Duodenal mucosa (tissue), 2 donors: ENCODE data around the gene GNAI1.

Source experiments
- H3K27ac ChIP-seq: one replicate; pipeline ENCODE4 v1.7.0; 2013; ENCODE audit warnings: low read depth, low read length
- H3K27me3 ChIP-seq, 2 donors: one replicate each; pipeline ENCODE4 v1.7.0; 2013; ENCODE audit warnings: low read length in 2 of 2, control low read depth in 1 of 2; ENCODE audit not compliant: insufficient read depth in 2 of 2, control insufficient read depth in 1 of 2
- H3K36me3 ChIP-seq, 2 donors: one replicate each; pipeline ENCODE4 v1.7.0; 2013; ENCODE audit warnings: low read length in 2 of 2, control low read depth in 1 of 2; ENCODE audit not compliant: insufficient read depth in 2 of 2, control insufficient read depth in 1 of 2
- H3K4me1 ChIP-seq, 2 donors: one replicate each; pipeline ENCODE4 v1.7.0; 2013; ENCODE audit warnings: low read length in 2 of 2, control low read depth in 1 of 2; ENCODE audit not compliant: insufficient read depth in 2 of 2, control insufficient read depth in 1 of 2
- H3K4me3 ChIP-seq, 2 donors: one replicate each; pipeline ENCODE4 v1.7.0; 2013; ENCODE audit warnings: low read length in 2 of 2, low read depth in 1 of 2
- H3K9ac ChIP-seq, 2 donors: one replicate each; pipeline ENCODE4 v1.7.0; 2013; ENCODE audit warnings: low read length in 2 of 2, low read depth in 1 of 2
- H3K9me3 ChIP-seq, 2 donors: one replicate each; pipeline ENCODE4 v1.7.0; 2013; ENCODE audit warnings: low read length in 2 of 2, control low read depth in 1 of 2; ENCODE audit not compliant: control insufficient read depth in 1 of 2

The GNAI1 gene

DNA sequence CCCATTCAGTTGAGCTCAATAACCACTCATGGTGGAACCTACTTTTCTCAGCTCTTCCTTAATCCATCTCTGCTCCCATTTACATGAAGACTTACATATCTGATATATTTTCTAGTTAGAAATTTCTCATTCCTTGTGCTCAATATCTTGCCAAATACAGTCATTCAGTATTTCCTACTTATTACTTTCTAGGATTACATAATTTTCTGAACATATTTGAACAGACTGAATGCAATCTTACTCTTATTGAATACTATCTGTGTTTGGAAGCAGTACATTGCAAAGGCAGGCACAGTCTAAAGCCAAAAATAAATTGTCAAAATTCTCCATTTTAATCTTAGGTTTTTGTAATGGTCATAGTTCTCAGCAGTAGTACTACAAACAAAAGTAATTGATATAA, 126.0 kb downstream of the GNAI1 start:
- Histone ChIP-seq H3K27me3 (no peaks in the 10 kb centered on the region), H3K9me3 (no peaks in the 10 kb centered on the region), H3K27ac (no peak overlapping the region), H3K4me1 (no peaks in the 10 kb centered on the region), H3K4me3 (no peak overlapping the region), H3K36me3 (no peaks in the 10 kb centered on the region), H3K9ac (no peak overlapping the region)

DNA sequence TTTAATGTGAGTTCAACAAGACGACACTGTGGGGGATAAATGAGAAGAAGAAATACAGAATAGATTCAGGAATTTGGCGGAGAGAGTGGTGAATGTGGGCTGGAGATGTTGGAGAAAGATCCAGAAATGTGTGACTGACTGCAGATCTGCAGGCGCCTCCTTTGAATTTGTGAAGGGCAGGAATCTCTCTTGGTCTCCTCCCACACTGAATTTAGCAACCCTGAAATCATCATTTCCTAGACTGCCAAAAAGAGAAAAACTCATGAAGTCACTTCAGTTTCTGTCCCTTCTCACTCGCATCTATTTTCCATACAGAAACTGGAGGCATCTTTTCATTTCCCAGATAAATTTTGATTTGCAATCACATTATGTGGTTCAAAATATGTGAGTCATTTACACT, 128.7 kb downstream of the GNAI1 start:
- H3K36me3 ChIP-seq, result no peaks in the 10 kb centered on the region
- no peak overlapping the region for H3K4me3 ChIP-seq
- H3K9ac ChIP-seq, result no peak overlapping the region
- H3K27me3 ChIP-seq, result no peaks in the 10 kb centered on the region
- no peak overlapping the region for H3K27ac ChIP-seq
- no peaks in the 10 kb centered on the region for H3K4me1 ChIP-seq
- H3K9me3 ChIP-seq, result no peaks in the 10 kb centered on the region

- no peaks in the 10 kb centered on the region for H3K36me3 ChIP-seq
- no peak overlapping the region for H3K9ac ChIP-seq
- H3K27ac ChIP-seq, result no peak overlapping the region
- H3K4me1 ChIP-seq, result no peaks in the 10 kb centered on the region
- no peaks in the 10 kb centered on the region for H3K9me3 ChIP-seq
- H3K27me3 ChIP-seq, result no peaks in the 10 kb centered on the region
- H3K4me3 ChIP-seq, result no peak overlapping the region
These were observed 129.2 kb downstream of the GNAI1 start for GRCh38 chr7:80263821-80264220.

- Histone ChIP-seq H3K9me3 (no peaks in the 10 kb centered on the region), H3K27me3 (no peaks in the 10 kb centered on the region), H3K9ac (no peak overlapping the region), H3K36me3 (no peaks in the 10 kb centered on the region), H3K27ac (no peak overlapping the region), H3K4me3 (no peak overlapping the region), H3K4me1 (no peaks in the 10 kb centered on the region)
These were observed 130.3 kb downstream of the GNAI1 start for GRCh38 chr7:80264769-80265495.

DNA sequence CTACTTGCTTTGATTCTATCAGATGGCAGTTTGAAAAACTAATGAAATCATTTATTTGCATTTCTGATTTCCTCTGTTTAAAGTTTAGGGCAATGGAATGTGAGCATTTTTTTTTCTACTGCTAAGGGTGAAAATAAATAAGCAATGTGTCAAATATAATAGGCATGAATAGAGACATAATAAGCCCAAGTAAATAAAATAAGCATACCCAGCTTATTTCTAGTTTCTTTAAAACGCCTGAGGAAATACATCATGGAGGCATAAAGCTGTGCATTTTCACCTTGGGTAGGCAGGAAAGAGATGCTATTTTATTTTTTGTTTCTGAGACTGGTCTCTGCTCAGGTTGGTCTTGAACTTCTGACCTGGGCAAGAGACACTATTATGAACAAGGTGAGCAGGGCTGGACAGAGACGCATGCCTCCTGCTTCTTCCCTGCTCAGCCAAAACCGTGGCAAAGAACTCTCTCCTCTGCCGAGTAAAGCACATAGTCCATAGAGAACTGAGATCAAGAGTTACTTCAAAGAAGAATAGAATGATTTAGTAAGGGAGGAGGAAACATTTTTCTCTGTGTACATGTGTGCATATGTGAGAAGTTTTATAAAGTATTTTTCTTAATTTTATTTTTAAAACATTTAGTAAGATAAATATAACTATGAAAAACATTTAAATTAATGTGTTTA, 138.1 kb downstream of the GNAI1 start:
- no peaks in the 10 kb centered on the region for H3K27me3 ChIP-seq
- no peak overlapping the region for H3K4me3 ChIP-seq
- no peaks in the 10 kb centered on the region for H3K9me3 ChIP-seq
- H3K36me3 ChIP-seq, result no peaks in the 10 kb centered on the region
- no peak overlapping the region for H3K27ac ChIP-seq
- no peak overlapping the region for H3K9ac ChIP-seq
- H3K4me1 ChIP-seq, result peaks cover 7 to 12% of the 10 kb centered on the region in 2 donors

DNA sequence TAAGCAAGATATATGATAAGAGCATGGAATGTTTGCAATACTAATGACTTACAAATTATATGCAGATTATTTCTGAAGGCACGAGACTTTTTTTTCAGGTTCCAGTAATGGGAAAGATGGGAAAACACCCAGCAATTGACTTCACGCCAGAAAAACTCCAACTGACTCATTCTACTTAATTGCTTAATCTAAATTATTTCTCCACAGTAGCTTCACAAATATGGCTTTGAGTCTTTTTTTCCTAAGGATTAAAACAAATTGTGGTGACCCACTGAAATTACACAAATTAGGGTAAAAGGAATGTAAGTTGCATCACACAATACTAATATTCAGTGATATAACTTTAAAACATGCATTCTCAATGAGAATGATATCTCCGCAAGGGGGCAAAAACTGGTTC, 138.7 kb downstream of the GNAI1 start:
- Histone ChIP-seq H3K27ac (no peak overlapping the region), H3K4me1 (peaks cover 13 to 18% of the 10 kb centered on the region in 2 donors), H3K36me3 (no peaks in the 10 kb centered on the region), H3K9ac (no peak overlapping the region), H3K4me3 (no peak overlapping the region), H3K9me3 (no peaks in the 10 kb centered on the region), H3K27me3 (no peaks in the 10 kb centered on the region)

- Histone ChIP-seq H3K27ac (no peak overlapping the region), H3K9ac (no peak overlapping the region), H3K36me3 (no peaks in the 10 kb centered on the region), H3K4me3 (no peak overlapping the region), H3K27me3 (no peaks in the 10 kb centered on the region), H3K4me1 (peaks cover 22 to 34% of the 10 kb centered on the region in 2 donors), H3K9me3 (no peaks in the 10 kb centered on the region)
These were observed 140.6 kb downstream of the GNAI1 start for GRCh38 chr7:80275192-80275605.
